ENCODE measurements around the gene DMKN. TPM values are rescaled to one million over a fixed set of nuclear protein-coding genes. Genes with fewer than 3 reads are reported as not detected.

The DMKN gene
- total and polyA plus RNA-seq, 4 donors, result 79.0 to 278 (median 106) TPM

- no peak for DNase-seq
- Histone ChIP-seq H3K9ac (ENCODE audit: insufficient read depth in 1 of 2, low read length in 2 of 2) (no peak overlapping the region), H3K27me3 (ENCODE audit: control insufficient read depth in 3 of 3, insufficient read depth in 3 of 3, low read length in 2 of 3) (no peaks in the 10 kb centered on the region), H3K36me3 (ENCODE audit: control insufficient read depth in 4 of 4, insufficient read depth in 4 of 4, low read length in 4 of 4) (no peaks in the 10 kb centered on the region), H3K4me1 (ENCODE audit: control insufficient read depth in 5 of 5, insufficient read depth in 5 of 5, low read length in 5 of 5) (peaks cover 0 to 10% (median 7%) of the 10 kb centered on the region in 5 donors), H3K9me3 (ENCODE audit: control insufficient read depth in 4 of 4, insufficient read depth in 3 of 4, low read length in 3 of 4) (peaks cover 0 to 1% (median 0%) of the 10 kb centered on the region in 4 donors), H3K27ac (ENCODE audit: low read depth in 1 of 2, low read length in 1 of 2) (no peak overlapping the region), H3K4me3 (no peak overlapping the region)
- ATAC-seq (ENCODE audit: insufficient read depth, low FRiP score), result no peak
- 69 to 72% methylated on average over 7 of the region's 7 CpGs for WGBS, 2 donors
- no peak for TF ChIP-seq CTCF (IDR thresholded peaks at IDR 0.05; ENCODE audit: control extremely low read depth, extremely low read depth)
These were observed 27.0 kb upstream of the DMKN start for GRCh38 chr19:35540356-35540927.

DNA sequence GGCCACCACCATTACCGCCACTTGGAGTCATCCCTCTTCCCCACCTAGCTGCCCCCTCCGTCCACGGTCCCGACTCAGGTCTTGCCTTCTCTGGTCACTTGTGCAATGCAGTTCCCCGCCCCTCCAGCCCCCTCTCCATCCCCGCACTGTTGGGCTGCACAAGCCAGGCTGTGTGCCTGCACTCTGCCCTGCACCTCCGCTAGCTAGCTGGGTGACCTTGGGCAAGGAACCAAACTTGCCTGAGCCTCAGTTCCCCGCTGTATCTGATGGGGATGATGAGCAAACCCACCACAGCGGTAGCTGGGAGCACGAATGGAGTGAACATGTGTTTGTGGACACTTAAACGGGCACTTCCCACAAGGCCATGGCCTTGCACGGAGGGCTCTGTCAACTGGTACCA is 26.4 kb upstream of the DMKN start:
- Histone ChIP-seq H3K27me3 (ENCODE audit: control insufficient read depth in 3 of 3, insufficient read depth in 3 of 3, low read length in 2 of 3) (no peaks in the 10 kb centered on the region), H3K4me1 (ENCODE audit: control insufficient read depth in 5 of 5, insufficient read depth in 5 of 5, low read length in 5 of 5) (peaks cover 0 to 9% (median 7%) of the 10 kb centered on the region in 5 donors), H3K36me3 (ENCODE audit: control insufficient read depth in 4 of 4, insufficient read depth in 4 of 4, low read length in 4 of 4) (no peaks in the 10 kb centered on the region), H3K4me3 (no peak overlapping the region), H3K27ac (ENCODE audit: low read depth in 1 of 2, low read length in 1 of 2) (no peak overlapping the region), H3K9me3 (ENCODE audit: control insufficient read depth in 4 of 4, insufficient read depth in 3 of 4, low read length in 3 of 4) (peaks cover 0 to 1% (median 0%) of the 10 kb centered on the region in 4 donors), H3K9ac (ENCODE audit: insufficient read depth in 1 of 2, low read length in 2 of 2) (no peak overlapping the region)
- 93 to 94% methylated on average over 12 of the region's 12 CpGs for WGBS, 2 donors
- TF ChIP-seq CTCF (IDR thresholded peaks at IDR 0.05; ENCODE audit: control extremely low read depth, extremely low read depth), result no peak
- ATAC-seq (ENCODE audit: insufficient read depth, low FRiP score) (no peak), DNase-seq (no peak)

DNA sequence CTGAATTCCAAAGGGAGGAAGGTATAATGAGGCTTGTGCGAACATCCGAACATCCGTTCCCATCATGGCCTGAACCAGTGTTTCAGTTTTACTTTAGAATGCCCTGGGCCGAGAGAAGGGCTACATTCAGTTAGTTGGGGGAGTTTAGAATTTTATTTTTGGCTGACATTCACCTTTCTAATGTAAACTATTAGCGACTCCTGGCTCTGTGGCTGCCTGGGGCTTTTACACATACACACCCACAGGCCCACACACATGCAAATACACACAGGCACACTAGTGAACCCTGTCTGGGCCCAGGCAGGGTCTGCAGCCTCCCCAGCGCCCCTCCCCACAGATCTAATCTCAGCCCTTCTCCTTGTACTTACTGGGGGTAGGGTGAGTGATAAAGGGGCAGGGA is 25.9 kb upstream of the DMKN start:
- 82 to 86% methylated on average over 6 of the region's 6 CpGs for WGBS, 2 donors
- Histone ChIP-seq H3K9me3 (ENCODE audit: control insufficient read depth in 4 of 4, insufficient read depth in 3 of 4, low read length in 3 of 4) (peaks cover 0 to 1% (median 0%) of the 10 kb centered on the region in 4 donors), H3K27me3 (ENCODE audit: control insufficient read depth in 3 of 3, insufficient read depth in 3 of 3, low read length in 2 of 3) (peaks cover 0 to 4% (median 2%) of the 10 kb centered on the region in 3 donors), H3K4me1 (ENCODE audit: control insufficient read depth in 5 of 5, insufficient read depth in 5 of 5, low read length in 5 of 5) (peaks cover 0 to 4% (median 1%) of the 10 kb centered on the region in 5 donors), H3K9ac (ENCODE audit: insufficient read depth in 1 of 2, low read length in 2 of 2) (no peak overlapping the region), H3K36me3 (ENCODE audit: control insufficient read depth in 4 of 4, insufficient read depth in 4 of 4, low read length in 4 of 4) (no peaks in the 10 kb centered on the region), H3K4me3 (no peak overlapping the region), H3K27ac (ENCODE audit: low read depth in 1 of 2, low read length in 1 of 2) (no peak overlapping the region)
- DNase-seq (no peak), ATAC-seq (ENCODE audit: insufficient read depth, low FRiP score) (no peak)
- TF ChIP-seq CTCF (IDR thresholded peaks at IDR 0.05; ENCODE audit: control extremely low read depth, extremely low read depth), result no peak

Data from lung (tissue), 12 donors.